BE2C (cell line): Measurements from ENCODE around the gene C5orf24.
"Not testable (repeated sequence)": the region's sequence is repeated elsewhere in the genome, so short reads cannot be mapped to it uniquely, and the experiment has no call there.

ENCODE experiments used
- DNase-seq: peaks from one replicate; pipeline ENCODE4 v3.0.0-alpha.2; 2020
- H3K27me3 ChIP-seq: fragments of 250-450 bp; sonication (Bioruptor Pico); 2 replicates; pipeline ENCODE4 v1.5.1; 2020; ENCODE audit warnings: mild to moderate bottlenecking
- H3K36me3 ChIP-seq: fragments of 250-450 bp; sonication (Bioruptor Pico); 2 replicates; pipeline ENCODE4 v1.5.1; 2020; ENCODE audit warnings: mild to moderate bottlenecking
- H3K4me1 ChIP-seq: fragments of 250-450 bp; sonication (Bioruptor Pico); 2 replicates; pipeline ENCODE4 v1.5.1; 2020
- H3K4me3 ChIP-seq: 2 replicates; pipeline ENCODE4 v1.5.1; 2011; ENCODE audit warnings: low read depth, low read length
- H3K9me3 ChIP-seq: fragments of 250-450 bp; sonication (Bioruptor Pico); 2 replicates; pipeline ENCODE4 v1.5.1; 2020
- CTCF ChIP-seq: IDR thresholded peaks from 2 replicates; pipeline ENCODE4 v1.5.1; 2012; ENCODE audit warnings: mild to moderate bottlenecking, low read depth, low read length

Gene C5orf24

DNA sequence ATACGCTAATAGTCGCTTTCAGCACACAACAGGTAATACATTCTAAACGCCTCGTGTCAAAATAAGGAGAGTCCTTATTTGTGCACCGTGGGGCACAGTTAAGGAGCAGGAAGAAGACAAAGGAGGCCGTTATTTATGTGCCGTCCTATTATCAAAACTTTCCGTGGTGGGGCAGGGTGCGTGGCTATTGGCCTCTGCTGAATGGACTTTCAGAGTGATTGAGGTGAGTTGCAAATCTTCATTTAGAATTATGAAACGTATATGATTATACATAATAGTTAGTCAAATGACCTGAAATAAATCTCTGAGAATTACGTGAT is 833 bp downstream of the C5orf24 start:
- peak; percentile 15 for DNase-seq
- H3K4me1 ChIP-seq: peaks cover 9% of the 10 kb centered on the region

DNA sequence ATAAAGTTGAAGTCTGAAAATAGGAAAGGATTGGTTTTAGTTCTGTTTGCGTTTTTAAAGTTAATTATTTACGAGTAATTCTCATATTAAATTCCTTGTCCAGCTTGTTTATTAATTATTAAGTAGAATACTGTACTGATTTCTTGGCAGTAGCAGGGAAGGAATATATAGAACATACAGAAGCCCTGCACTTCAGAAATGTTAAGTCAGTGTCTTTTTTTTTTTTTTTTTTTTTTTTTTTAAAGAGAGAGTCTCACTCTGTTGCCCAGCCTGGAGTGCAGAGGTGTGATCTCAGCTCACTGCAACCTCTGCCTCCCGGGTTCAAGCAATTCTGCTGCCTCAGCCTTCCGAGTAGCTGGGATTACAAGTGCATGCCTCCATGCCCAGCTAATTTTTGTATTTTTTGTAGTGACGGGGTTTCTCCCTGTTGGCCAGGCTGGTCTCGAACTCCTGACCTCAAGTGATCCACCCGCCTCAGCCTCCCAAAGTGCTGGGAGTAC is 3.7 kb downstream of the C5orf24 start:
- not testable (repeated sequence) for H3K4me3 ChIP-seq, H3K27me3 ChIP-seq, H3K4me1 ChIP-seq, H3K9me3 ChIP-seq, DNase-seq
- peaks cover 50% of the 10 kb centered on the region for H3K36me3 ChIP-seq

More for the DNA sequence above, 833 bp downstream of the C5orf24 start:
- Histone ChIP-seq H3K36me3 (peaks cover 28% of the 10 kb centered on the region), H3K4me3 (peak overlapping the region; percentile 77), H3K27me3 (no peaks in the 10 kb centered on the region), H3K9me3 (no peaks in the 10 kb centered on the region)
- no peak for TF ChIP-seq CTCF

DNA sequence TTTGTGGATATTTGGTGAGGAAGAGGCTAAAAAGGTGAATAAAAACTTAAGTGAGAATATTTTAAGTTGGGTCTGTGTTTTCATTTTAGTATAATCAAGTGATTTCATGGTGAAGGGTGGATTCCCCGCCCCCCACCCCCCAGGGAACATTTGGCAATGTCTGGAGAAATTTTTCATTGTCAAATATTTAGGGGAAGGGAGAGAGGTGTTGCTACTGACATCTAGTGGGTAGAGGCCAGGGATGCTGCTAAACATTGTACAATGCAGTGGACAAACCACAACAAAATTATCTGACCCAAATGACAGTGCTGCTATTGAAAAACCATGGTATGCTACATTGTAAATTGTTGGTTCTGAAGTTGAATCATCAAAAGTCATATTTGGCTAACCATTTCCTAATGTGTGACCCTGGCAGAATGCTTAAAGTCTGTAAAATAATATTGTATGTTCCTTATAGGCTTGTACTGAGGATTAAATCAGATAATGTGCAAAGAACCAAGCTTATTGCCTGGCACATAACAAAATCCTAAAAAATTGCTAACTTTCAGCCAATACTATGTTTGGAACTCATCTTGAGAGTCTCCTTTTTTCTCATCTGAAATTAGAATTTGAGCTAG is 5.6 kb downstream of the C5orf24 start:
- TF ChIP-seq CTCF: peak; percentile 67
- Histone ChIP-seq H3K9me3 (no peaks in the 10 kb centered on the region), H3K4me3 (no peak overlapping the region), H3K36me3 (peaks cover 68% of the 10 kb centered on the region), H3K4me1 (peaks cover 3% of the 10 kb centered on the region; the same call in 1 of the 2 replicates), H3K27me3 (no peaks in the 10 kb centered on the region)
- peak; percentile 21 for DNase-seq

DNA sequence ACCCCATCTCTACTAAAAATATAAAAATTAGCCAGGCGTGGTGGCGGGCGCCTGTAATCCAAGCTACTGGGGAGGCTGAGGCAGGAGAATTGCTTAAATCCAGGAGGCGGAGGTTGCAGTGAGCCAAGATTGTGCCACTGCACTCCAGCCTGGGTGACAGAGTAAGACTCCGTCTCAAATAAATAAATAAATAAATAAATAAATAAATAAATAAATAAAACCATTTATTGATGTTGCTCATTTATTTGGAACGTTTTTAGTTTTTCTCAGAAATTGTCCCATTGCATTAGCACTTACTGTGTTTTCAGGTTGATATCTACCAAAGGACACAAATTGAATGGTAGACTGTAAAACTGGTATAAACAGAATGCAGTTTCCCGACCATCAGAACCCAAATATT is 10.7 kb downstream of the C5orf24 start:
- not testable (repeated sequence) for H3K27me3 ChIP-seq, H3K4me1 ChIP-seq, DNase-seq, H3K9me3 ChIP-seq, H3K4me3 ChIP-seq
- H3K36me3 ChIP-seq: peaks cover 69% of the 10 kb centered on the region

DNA sequence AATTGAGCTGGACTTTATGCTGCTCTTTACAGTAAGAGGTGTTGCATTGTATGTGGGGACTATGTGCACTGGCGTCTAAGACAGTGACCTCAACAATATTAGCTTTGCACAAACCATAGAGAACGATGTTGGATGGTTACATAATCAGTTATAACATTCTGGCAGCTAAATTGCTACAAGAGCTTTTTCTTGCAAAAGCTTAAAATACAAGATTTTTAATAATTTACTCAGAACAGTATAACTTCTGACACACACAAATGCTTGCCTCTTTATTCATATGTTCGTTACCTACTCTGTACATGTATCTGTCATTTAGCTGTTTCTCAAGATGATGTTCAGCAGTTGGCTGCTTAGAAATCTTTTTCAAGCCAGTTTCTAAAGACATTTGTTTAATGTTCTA is 11.6 kb downstream of the C5orf24 start:
- no peak for DNase-seq
- Histone ChIP-seq H3K9me3 (no peaks in the 10 kb centered on the region), H3K4me1 (no peaks in the 10 kb centered on the region), H3K4me3 (no peak overlapping the region), H3K27me3 (no peaks in the 10 kb centered on the region), H3K36me3 (peaks cover 60% of the 10 kb centered on the region)
- TF ChIP-seq CTCF: no peak

GRCh38 chr5:134864707-134865106 is 18.9 kb downstream of the C5orf24 start:
- Histone ChIP-seq H3K27me3 (no peaks in the 10 kb centered on the region), H3K36me3 (peaks cover 12% of the 10 kb centered on the region), H3K9me3 (no peaks in the 10 kb centered on the region), H3K4me1 (no peaks in the 10 kb centered on the region), H3K4me3 (no peak overlapping the region)
- no peak for TF ChIP-seq CTCF
- no peak for DNase-seq

GRCh38 chr5:134873494-134873893 is 27.7 kb downstream of the C5orf24 start:
- no peaks in the 10 kb centered on the region for H3K27me3 ChIP-seq
- no peak for TF ChIP-seq CTCF
- peaks cover 18% of the 10 kb centered on the region for H3K4me1 ChIP-seq
- DNase-seq: no peak
- no peaks in the 10 kb centered on the region for H3K9me3 ChIP-seq
- peak overlapping the region; percentile 86 for H3K4me3 ChIP-seq
- no peaks in the 10 kb centered on the region for H3K36me3 ChIP-seq
